GM12873 (cell line): ENCODE measurements around the gene RNF44.

ENCODE experiments used
- TF ChIP-seq, protein P1 (sequence below): IDR thresholded peaks from 2 replicates; pipeline ENCODE4 v1.5.1; 2012; ENCODE audit warnings: low read depth, mild to moderate bottlenecking, moderate library complexity, low read length, control low read depth; ENCODE audit not compliant: insufficient read depth; ENCODE audit errors: missing control alignments

The RNF44 gene

DNA sequence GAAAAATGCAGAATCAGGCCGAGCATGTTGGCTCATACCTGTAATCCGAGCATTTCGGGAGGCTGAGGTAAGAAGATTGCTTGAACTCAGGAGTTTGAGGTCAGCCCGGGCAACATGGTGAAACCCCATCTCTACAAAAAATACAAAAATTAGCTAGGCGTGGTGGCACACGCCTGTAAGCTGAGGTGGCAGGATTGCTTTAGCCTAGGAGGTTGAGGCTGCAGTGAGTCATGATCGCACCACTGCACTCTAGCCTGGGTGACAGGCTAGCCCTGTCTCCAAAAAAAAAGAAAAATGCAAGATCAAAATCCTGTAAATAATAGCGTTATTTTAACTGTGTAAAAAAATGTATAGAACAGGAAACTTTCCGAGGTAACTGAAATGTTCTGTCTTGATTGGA is 39.4 kb downstream of the RNF44 start:
- TF ChIP-seq, protein P1, sequence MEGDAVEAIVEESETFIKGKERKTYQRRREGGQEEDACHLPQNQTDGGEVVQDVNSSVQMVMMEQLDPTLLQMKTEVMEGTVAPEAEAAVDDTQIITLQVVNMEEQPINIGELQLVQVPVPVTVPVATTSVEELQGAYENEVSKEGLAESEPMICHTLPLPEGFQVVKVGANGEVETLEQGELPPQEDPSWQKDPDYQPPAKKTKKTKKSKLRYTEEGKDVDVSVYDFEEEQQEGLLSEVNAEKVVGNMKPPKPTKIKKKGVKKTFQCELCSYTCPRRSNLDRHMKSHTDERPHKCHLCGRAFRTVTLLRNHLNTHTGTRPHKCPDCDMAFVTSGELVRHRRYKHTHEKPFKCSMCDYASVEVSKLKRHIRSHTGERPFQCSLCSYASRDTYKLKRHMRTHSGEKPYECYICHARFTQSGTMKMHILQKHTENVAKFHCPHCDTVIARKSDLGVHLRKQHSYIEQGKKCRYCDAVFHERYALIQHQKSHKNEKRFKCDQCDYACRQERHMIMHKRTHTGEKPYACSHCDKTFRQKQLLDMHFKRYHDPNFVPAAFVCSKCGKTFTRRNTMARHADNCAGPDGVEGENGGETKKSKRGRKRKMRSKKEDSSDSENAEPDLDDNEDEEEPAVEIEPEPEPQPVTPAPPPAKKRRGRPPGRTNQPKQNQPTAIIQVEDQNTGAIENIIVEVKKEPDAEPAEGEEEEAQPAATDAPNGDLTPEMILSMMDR: no peak

DNA sequence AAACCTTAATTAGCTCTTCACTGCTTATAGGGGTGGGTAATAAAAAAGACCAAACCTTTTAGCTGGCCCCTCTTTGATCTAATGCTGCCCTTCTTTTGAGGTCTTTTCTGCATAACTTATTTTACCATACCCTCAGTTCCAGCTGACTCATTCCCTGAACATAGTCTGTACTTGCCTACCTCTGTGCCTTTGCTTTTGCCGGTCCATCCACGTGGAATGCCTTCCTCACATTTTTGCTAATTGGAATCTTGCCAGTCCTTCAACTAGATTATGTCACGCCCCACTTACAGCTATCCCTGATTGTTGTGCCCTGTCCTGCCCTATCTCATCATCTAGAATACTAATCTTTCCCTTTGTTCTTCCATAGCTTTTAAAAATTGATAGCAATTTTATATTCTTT is 44.8 kb downstream of the RNF44 start:
- TF ChIP-seq, protein P1: no peak

DNA sequence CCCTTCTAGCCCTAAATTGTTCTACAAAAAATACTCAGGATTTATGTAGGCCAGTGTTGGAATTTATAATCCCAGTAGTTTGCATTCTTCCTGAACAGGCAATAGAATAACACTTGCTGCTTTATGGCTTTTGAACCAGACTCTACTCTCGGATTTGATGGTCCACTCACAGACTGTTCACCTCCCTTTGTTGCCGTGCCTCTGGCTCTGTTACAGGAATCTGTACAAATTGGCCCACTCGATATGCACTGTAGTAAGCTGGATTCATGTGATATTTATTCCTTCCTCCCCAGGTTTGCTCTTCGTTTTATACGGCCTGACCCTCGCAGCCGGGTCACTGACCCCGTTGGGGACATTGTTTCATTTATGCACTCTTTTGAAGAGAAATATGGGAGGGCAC is 45.3 kb downstream of the RNF44 start:
- TF ChIP-seq, protein P1: no peak

DNA sequence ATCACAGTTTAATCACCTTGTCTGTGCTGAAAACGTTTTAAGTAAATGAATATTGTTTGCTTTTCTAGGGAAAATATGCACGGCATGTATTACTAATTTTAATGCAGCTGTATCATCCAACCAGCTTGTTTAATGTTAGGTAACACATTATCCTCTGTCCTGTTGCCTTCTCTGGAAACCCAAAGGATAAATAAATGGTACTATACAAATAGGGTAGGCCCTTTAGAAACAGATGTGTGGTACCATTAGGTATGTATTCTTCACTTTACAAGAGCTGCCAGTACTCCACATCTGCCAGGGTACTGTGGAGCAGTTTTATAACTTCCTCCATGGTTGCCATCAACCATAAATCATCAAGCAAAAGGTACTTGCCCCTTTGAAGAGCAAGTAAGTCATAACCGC is 46.1 kb downstream of the RNF44 start:
- TF ChIP-seq, protein P1: no peak

DNA sequence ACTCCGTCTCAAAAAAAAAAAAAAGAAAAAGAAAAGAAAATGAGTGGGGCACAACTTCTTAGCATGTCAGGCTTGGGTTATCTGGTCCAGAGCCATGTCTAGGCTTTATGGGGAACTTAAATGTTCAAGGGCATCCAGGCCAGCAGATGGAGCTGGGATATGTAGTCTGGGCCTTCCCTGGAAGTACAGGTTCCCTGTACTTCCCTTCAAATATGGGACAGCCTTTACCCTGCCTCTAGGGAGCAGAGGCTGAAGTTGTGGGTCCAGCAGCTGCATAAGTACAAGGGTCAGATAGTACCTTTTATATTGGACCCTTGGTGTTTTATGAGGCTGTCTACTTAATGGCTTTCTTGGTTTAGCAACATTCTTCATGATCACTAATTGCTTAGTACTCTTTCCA is 46.9 kb downstream of the RNF44 start:
- TF ChIP-seq, protein P1: no peak

DNA sequence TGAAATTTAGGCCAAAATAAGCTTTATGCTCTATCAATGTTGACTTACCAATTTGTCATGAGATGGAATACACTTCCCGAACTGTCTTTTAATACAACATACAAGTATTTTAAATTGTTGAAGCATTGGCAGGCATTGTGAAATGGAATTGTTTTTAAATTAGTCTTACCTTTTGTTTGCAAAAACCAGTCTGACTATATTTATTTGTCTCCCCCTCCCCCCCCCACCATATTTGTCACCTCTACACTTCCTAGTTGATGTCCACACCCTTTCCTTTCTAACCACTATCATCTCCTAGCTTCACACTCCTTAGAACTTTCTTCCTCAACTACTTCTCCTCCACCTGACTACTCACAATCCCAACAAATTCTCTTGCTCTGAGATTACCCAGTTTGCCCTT is 48.1 kb downstream of the RNF44 start:
- TF ChIP-seq, protein P1: no peak

DNA sequence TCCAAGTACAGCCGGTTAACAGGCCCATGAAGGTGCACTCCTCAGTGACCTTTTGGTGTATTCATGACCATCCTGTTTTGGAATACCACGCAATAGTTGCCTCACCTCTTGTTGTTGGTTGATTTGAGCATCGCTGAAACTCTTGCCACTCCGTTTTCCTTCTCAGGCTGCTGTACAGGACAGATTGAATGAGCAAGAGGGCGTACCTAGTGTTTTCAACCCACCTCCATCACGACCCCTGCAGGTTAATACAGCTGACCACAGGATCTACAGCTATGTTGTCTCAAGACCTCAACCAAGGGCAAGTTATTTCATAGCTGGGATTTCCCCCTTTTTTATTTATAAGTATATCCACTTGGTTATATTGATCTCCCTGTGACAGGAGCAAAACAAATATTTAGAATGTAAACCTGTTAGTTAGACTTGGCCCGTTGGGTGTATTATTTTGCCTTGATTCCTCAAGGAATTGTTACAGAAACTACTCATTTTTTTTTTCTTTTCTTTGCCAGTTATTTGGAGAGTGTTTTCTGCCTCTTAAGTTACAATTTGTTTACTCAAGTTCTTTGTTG is 50.9 kb downstream of the RNF44 start:
- TF ChIP-seq, protein P1: no peak
